Central memory CD8-positive, alpha-beta T cell (primary cell): ENCODE measurements around the gene IGFL4.

ENCODE experiments used
- ATAC-seq: fragments of 150-1000 bp; cut with Tn5 transposase; replicated peaks from 2 replicates; pipeline ENCODE4 v1.10.0; 2022; ENCODE audit warnings: mild to moderate bottlenecking, moderate FRiP score, moderate number of reproducible peaks; ENCODE audit not compliant: poor library complexity, severe bottlenecking; ENCODE audit errors: extremely low read depth
- DNase-seq, 2 donors: peaks; one replicate each; pipeline ENCODE4 v3.0.0; 2021; ENCODE audit warnings: low spot score in 2 of 2
- H3K27ac Mint-ChIP-seq: one replicate; pipeline ENCODE4 v1.8.0; 2022; ENCODE audit warnings: low read depth, mild to moderate bottlenecking, moderate library complexity, mixed read lengths
- H3K27me3 Mint-ChIP-seq: one replicate; pipeline ENCODE4 v1.8.0; 2022; ENCODE audit warnings: mixed read lengths
- H3K36me3 Mint-ChIP-seq: one replicate; pipeline ENCODE4 v1.8.0; 2022; ENCODE audit warnings: mild to moderate bottlenecking, moderate library complexity, mixed read lengths; ENCODE audit not compliant: insufficient read depth
- H3K4me1 Mint-ChIP-seq: one replicate; pipeline ENCODE4 v1.8.0; 2022; ENCODE audit warnings: mixed read lengths
- H3K4me3 Mint-ChIP-seq: one replicate; pipeline ENCODE4 v1.8.0; 2022; ENCODE audit warnings: mild to moderate bottlenecking, moderate library complexity, mixed read lengths
- H3K9me3 Mint-ChIP-seq: one replicate; pipeline ENCODE4 v1.8.0; 2022; ENCODE audit warnings: mixed read lengths

IGFL4 gene

DNA sequence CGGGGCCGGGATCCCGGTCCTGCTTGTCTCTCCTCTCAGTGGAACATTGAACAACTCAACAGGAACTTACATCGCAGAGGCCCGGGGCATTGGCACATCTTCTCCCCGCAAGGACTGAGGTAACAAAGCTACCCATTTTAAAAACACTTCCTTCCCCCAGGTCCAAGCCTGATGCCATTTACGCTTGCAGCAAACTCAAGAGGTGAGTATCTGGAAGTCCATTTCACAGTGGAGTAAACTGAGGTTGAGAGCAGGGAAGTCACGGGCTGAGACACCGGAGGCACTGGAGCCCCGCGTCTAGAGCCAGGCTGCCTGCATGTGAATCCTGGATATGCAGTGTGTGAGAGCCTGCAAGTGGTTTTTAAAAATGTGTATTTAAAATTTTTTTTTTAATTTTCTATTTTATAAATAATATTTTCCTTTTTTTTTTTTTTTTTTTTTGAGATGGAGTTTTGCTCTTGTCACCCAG is 17.5 kb downstream of the IGFL4 start:
- no peak for ATAC-seq

DNA sequence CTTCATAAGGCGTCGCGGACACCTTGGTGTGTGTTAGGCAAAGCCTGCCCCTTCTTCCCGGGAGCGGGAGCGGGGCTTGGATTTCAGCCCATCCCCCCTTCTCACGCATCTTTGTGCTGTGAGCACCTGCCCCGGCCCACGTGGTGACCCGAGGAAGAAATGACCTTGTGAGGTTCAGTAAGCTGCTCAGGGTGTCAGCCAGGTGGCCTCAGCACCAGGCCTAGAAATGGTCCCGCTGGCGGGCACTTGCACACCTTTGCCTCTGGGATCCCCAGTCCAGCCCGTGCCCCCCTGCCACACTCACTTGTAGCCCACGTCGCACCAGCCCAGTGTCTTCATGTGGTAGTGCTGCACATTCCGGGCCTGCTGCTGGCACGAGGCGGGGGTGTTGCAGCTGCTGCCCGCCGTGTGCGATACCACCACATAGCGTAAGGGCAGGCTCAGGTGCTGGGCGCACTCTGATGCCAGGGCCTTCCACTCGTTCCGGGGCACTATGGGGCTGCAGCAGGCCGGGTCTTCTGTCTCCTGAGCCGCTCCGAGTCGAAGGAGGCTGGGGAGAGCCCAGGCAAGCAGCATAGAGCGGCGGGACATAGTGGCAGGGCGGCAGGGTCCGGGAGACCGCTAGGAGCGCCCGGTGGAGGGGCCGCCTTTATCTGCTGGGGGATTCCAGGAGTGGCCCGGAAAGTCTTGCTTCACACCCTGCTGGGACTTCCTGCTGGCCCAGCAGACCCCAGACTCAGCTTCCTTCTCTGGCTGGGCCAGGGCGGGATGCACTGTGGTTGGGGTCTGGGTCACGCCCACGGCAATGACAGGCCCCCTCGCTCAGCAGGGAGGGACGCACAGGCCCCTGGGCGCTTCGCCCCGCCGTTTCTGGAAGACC is 18.1 kb downstream of the IGFL4 start, which contains the start of gene PGLYRP1:
PGLYRP1 (minus strand) TSS at position 623 of the 880 bp plus-strand sequence; CDS start at position 591, 32 bp downstream.
- no peaks in the 10 kb centered on the region for H3K9me3 Mint-ChIP-seq
- H3K4me3 Mint-ChIP-seq, result no peak within 1 kb of the TSS
- DNase-seq (no peak), ATAC-seq (no peak)
- H3K4me1 Mint-ChIP-seq, result peaks cover 17% of the 10 kb centered on the region
- peaks cover 33% of the 10 kb centered on the region for H3K27me3 Mint-ChIP-seq
- no peaks in the 10 kb centered on the region for H3K36me3 Mint-ChIP-seq
- no peak within 1 kb of the TSS for H3K27ac Mint-ChIP-seq

More for the DNA sequence above, 17.5 kb downstream of the IGFL4 start:
- no peak for DNase-seq
- peaks cover 33% of the 10 kb centered on the region for H3K27me3 Mint-ChIP-seq
- H3K9me3 Mint-ChIP-seq, result no peaks in the 10 kb centered on the region
- no peak overlapping the region for H3K4me3 Mint-ChIP-seq
- H3K4me1 Mint-ChIP-seq, result peaks cover 17% of the 10 kb centered on the region
- no peak overlapping the region for H3K27ac Mint-ChIP-seq
- H3K36me3 Mint-ChIP-seq, result no peaks in the 10 kb centered on the region

DNA sequence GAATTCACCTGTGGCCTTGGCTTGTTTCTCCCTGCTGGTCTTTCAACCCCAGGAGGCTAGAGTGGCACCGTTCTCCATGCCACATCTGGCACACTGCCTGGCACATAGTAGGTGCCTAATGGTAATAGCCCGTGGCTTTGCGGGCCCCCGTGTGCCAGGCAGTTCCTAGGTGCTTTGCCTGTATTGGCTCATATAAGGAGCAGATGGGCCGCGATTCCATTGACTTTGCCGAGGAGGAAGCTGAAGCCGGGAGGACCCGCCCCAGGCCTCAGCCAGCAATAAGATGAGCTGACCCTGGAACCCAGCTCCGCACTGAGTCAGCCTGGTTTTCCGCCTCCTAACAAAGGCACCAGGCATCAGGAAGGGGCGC is 18.8 kb downstream of the IGFL4 start:
- ATAC-seq (no peak), DNase-seq (no peak)
- Mint-ChIP-seq H3K4me3 (no peak overlapping the region), H3K36me3 (no peaks in the 10 kb centered on the region), H3K9me3 (no peaks in the 10 kb centered on the region), H3K4me1 (peaks cover 18% of the 10 kb centered on the region), H3K27me3 (peaks cover 33% of the 10 kb centered on the region), H3K27ac (no peak overlapping the region)

DNA sequence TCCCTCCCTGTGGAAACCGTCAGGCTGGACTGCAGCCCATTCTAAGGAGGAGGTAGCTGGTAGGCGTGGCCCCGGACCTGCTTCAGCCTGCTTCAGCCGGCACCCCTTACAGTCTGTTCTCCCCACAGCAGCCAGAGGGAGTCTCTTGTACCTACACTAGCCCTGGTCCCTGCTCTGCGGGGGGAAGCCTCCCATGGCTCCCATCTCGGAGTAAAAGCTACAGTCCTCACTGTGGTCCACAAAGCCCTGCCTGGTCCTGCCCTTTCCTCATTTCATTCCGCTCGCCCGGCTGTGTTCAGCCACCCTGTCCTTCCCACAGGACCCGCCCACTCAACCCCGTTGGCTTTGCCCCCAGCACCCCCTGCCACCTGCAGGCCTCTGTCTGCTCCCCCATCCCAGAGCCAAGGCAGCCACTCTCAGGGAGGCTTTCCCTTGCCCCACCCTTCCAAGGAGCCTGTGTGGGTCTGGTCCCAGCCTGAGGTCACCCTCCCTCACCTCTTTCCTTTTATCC is 19.2 kb downstream of the IGFL4 start:
- ATAC-seq, result no peak
- Mint-ChIP-seq H3K36me3 (no peaks in the 10 kb centered on the region), H3K27me3 (peaks cover 28% of the 10 kb centered on the region), H3K4me3 (no peak overlapping the region), H3K9me3 (no peaks in the 10 kb centered on the region), H3K4me1 (peaks cover 18% of the 10 kb centered on the region), H3K27ac (no peak overlapping the region)
- DNase-seq, result no peak

DNA sequence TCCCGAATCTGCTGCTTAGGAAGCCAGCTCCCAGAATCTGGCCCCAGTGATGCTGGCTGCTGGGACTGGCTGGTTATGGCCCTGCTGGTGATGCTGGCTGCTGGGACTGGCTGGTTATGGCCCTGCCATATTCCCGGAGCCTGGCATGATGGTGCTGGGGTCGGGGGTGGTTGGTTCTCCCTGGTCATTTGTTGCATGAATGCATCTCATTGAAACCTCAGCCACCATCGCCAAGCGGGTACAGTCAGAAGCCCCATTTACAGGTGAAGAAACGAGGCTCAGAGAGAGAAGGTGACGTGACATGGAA is 20.0 kb downstream of the IGFL4 start:
- no peak overlapping the region for H3K4me3 Mint-ChIP-seq
- no peak for ATAC-seq
- H3K27ac Mint-ChIP-seq, result no peak overlapping the region
- H3K9me3 Mint-ChIP-seq, result no peaks in the 10 kb centered on the region
- no peak for DNase-seq
- H3K36me3 Mint-ChIP-seq, result peaks cover 2% of the 10 kb centered on the region
- peaks cover 17% of the 10 kb centered on the region for H3K4me1 Mint-ChIP-seq
- H3K27me3 Mint-ChIP-seq, result peaks cover 24% of the 10 kb centered on the region

DNA sequence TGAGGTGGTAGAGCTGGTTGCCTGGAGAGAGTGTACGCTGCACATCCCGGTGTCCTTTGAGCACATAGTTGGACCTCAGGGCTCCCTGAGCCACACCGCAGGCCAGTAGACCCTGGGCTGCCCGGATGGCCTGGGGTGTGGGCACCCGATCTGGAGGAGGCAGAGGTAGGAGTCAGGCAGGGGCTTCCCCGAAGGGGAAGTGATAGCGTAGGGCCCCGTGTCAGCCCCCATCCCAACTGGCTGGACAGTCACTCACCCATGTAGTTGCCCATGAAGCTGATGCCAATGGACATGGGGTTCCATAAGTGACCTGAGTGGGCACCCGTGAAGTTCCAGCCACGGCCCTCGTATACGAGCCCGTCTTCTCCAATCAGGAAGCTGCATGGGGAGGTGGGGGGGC is 21.5 kb downstream of the IGFL4 start:
- Mint-ChIP-seq H3K4me1 (peaks cover 21% of the 10 kb centered on the region), H3K36me3 (peaks cover 3% of the 10 kb centered on the region), H3K9me3 (no peaks in the 10 kb centered on the region), H3K4me3 (no peak overlapping the region), H3K27me3 (peaks cover 24% of the 10 kb centered on the region), H3K27ac (no peak overlapping the region)
- DNase-seq, result no peak
- ATAC-seq, result no peak

DNA sequence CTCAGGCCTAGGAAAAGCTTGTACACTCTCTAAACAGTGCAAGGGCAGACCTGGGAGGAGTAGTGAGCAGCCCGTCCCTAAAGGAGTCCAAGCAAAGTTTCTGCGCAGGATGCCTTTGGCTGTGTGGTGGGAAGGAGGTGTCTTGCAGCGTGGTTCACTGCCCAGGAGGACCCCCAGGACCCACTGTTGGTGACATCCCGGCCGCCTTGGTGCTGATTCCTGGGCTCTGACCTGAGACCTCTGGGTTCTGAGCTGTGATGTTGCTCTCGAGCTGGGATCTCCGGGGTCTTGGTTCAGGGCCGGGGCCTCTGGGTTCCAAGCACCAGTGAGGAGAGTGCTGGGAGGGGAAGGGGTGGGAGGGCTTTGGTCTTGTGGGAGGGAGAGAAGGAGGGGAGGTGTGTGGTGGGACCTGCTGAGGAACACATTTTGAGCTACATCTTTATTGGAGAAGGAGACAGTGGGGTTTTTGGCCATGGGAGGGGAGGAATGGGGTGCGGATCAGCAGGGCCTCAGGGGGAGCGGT is 22.0 kb downstream of the IGFL4 start:
- no peak overlapping the region for H3K4me3 Mint-ChIP-seq
- H3K36me3 Mint-ChIP-seq, result peaks cover 3% of the 10 kb centered on the region
- peaks cover 19% of the 10 kb centered on the region for H3K27me3 Mint-ChIP-seq
- ATAC-seq, result no peak
- no peaks in the 10 kb centered on the region for H3K9me3 Mint-ChIP-seq
- no peak overlapping the region for H3K27ac Mint-ChIP-seq
- DNase-seq, result no peak
- H3K4me1 Mint-ChIP-seq, result peaks cover 21% of the 10 kb centered on the region

DNA sequence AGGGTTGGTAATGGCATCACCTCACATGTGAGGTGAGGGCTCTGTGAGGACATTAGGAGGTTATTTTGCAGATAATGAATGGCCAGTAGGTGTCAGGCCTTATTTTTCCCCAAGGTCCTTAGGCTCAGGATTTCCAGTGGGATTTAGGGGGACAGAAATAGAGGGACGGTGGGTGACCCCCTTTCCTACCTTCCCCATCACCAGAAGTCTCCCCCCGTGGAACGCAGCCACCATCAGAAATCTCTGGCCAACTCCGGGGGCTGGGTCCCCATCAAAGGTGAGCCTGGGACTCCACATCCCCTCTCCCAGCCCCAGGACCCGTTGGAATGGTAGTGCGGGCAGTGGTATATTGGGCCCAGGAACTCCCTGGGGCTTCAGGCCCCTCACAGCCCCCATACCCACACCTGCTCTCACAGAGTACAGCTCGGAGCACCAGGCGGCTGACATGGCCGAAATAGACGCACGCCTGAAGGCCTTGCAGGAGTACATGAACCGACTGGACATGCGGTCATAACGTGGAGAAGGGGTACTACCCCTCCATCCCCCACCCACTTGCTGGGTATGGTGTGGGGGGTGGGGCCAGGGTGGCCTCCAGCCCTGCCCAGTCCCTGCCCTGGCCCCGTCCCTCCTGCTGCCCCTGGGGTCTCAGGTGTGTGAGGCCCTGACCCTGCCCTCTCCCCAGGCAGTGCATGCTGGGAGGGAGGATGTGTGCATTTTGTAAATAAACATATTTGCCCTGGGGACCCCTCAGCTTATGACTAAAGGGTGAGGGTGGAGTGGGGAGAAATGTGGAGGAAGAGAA is 22.7 kb downstream of the IGFL4 start:
- no peaks in the 10 kb centered on the region for H3K9me3 Mint-ChIP-seq
- no peak overlapping the region for H3K4me3 Mint-ChIP-seq
- H3K36me3 Mint-ChIP-seq, result peaks cover 3% of the 10 kb centered on the region
- no peak overlapping the region for H3K27ac Mint-ChIP-seq
- peaks cover 12% of the 10 kb centered on the region for H3K27me3 Mint-ChIP-seq
- no peak for ATAC-seq
- DNase-seq, result no peak
- H3K4me1 Mint-ChIP-seq, result peaks cover 21% of the 10 kb centered on the region

DNA sequence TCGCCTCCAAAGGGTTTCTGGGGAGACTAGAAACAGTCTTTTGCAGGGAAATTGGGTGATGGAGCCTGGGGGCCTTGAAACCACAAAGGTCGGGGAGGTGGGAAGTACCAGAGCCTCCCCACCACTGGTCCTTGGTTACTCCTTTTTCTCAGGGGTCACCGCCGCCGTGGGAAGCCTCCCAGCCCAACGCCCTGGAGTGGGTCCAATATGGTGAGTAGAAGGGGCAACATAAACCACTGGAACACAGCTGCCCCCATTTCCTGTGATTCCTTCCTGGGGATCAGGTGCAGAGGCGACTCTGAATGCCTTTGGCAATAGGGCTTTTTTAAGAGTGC is 23.7 kb downstream of the IGFL4 start:
- Mint-ChIP-seq H3K27ac (no peak overlapping the region), H3K27me3 (peaks cover 8% of the 10 kb centered on the region), H3K36me3 (peaks cover 3% of the 10 kb centered on the region), H3K4me1 (peaks cover 21% of the 10 kb centered on the region), H3K9me3 (no peaks in the 10 kb centered on the region), H3K4me3 (peak overlapping the region; percentile 81)
- no peak for ATAC-seq
- DNase-seq, result no peak

DNA sequence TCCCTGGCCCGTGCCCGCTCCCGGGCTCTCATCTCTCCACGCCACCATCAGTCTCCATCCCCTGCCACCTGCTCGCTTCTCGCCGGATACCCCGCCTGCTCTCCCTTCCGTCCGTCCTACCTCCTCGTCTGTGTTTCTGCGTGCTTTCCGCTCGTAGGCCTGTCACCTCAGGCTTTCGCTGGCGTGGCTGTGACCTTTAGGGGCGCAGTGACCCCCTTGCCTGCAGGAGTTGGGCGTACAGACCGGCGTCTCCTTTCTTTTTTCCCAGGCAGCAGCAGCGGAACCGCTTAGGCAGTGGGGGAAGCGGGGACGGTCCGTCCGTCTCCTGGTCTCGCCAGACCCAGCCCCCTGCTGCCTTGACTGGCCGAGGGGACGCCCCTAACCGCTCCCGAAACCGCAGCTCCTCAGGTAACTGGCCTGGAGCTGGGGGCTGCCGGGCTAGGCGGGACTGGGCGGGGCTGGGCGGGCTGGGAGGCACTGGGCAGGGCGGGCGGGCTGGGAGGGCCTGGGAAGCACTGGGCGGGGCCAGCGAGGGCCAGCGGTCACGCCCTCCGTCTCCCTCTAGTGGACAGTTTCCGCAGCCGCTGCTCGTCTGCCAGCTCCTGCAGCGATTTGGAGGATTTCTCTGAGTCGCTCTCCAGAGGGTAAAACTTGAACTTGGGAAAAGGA is 24.2 kb downstream of the IGFL4 start:
- peak; percentile 71 for ATAC-seq
- H3K9me3 Mint-ChIP-seq, result no peaks in the 10 kb centered on the region
- H3K4me3 Mint-ChIP-seq, result peak overlapping the region; percentile 81
- peaks cover 8% of the 10 kb centered on the region for H3K27me3 Mint-ChIP-seq
- peak; percentile 63 to 72 for DNase-seq
- H3K27ac Mint-ChIP-seq, result peak overlapping the region; percentile 62
- H3K36me3 Mint-ChIP-seq, result peaks cover 3% of the 10 kb centered on the region
- peaks cover 21% of the 10 kb centered on the region for H3K4me1 Mint-ChIP-seq

DNA sequence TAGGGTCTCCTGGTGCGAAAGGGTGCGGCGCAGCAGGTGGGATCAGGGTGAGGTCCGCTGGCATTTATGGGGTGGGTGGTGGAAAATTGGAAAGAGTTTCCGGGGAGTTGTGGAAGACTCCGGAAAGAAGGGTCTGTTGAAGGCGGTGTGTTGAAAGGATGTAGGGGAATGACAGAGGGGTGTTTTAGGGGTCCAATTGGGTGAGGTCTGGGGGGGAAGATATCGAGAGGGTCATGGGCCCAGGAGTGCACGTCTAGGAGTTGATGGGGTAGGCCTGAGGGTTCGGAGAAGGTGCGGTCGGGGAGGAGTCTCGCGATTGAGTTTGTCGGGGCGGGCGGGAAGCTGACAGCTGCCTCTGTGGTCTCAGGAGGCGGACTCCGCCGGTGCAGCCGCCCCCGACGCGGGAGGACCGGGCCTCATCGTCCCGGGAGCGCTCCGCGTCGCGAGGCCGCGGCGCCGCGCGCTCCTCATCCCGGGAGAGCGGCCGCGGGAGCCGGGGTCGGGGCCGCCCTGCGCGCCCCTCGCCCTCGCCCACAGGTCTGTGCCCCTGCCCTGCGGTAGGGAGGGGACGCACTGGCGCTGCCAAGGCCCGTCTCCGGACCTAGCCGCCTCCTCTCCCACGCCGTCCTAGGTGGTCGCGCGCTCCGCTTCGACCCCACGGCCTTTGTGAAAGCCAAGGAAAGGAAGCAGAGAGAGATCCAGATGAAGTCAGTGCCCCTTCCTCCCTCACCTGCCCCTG is 24.9 kb downstream of the IGFL4 start:
- Mint-ChIP-seq H3K36me3 (peaks cover 3% of the 10 kb centered on the region), H3K9me3 (no peaks in the 10 kb centered on the region), H3K27ac (peak overlapping the region; percentile 62), H3K27me3 (peaks cover 8% of the 10 kb centered on the region), H3K4me1 (peaks cover 21% of the 10 kb centered on the region), H3K4me3 (peak overlapping the region; percentile 81)
- DNase-seq, result peak in 1 of 2 donors; percentile 18
- peak; percentile 52 for ATAC-seq
